Neuronal stem cell (in vitro differentiated cells): Measurements from ENCODE around the gene EMC9.

ENCODE experiments used
- DNase-seq: peaks from one replicate; pipeline ENCODE4 v3.0.0-alpha.2; 2013; ENCODE audit warnings: low spot score
- H2AFZ ChIP-seq: one replicate; pipeline ENCODE4 v1.6.1; 2013; ENCODE audit warnings: mild to moderate bottlenecking, low read length, inconsistent platforms
- H2AK5ac ChIP-seq: 2 replicates; pipeline ENCODE4 v1.6.1; 2013; ENCODE audit warnings: low read depth, mild to moderate bottlenecking, inconsistent platforms, low read length, moderate library complexity, mixed read lengths
- H2BK120ac ChIP-seq: 2 replicates; pipeline ENCODE4 v1.6.1; 2013; ENCODE audit warnings: low read depth, mild to moderate bottlenecking, inconsistent platforms, low read length, moderate library complexity, mixed read lengths
- H2BK12ac ChIP-seq: one replicate; pipeline ENCODE4 v1.6.1; 2013; ENCODE audit warnings: low read length, inconsistent platforms
- H2BK15ac ChIP-seq: 2 replicates; pipeline ENCODE4 v1.6.1; 2013; ENCODE audit warnings: mild to moderate bottlenecking, low read length, inconsistent platforms, mixed read lengths
- H2BK5ac ChIP-seq: one replicate; pipeline ENCODE4 v1.6.1; 2013; ENCODE audit warnings: inconsistent platforms, mild to moderate bottlenecking, low read length, moderate library complexity
- H3K14ac ChIP-seq: one replicate; pipeline ENCODE4 v1.6.1; 2013; ENCODE audit warnings: low read length, inconsistent platforms
- H3K18ac ChIP-seq: 2 replicates; pipeline ENCODE4 v1.6.1; 2013; ENCODE audit warnings: low read length, inconsistent platforms
- H3K23ac ChIP-seq: 2 replicates; pipeline ENCODE4 v1.6.1; 2013; ENCODE audit warnings: low read depth, mild to moderate bottlenecking, mixed read lengths, low read length, inconsistent platforms; ENCODE audit not compliant: poor library complexity
- H3K27ac ChIP-seq: replicated peaks from 3 replicates; pipeline ENCODE4 v1.5.1; 2013; ENCODE audit warnings: low read length, inconsistent platforms
- H3K27me3 ChIP-seq, 3 experiments: 2 replicates each; pipeline ENCODE4 v1.6.1; 2013; ENCODE audit warnings: low read length in 3 of 3, mild to moderate bottlenecking in 2 of 3, inconsistent platforms in 1 of 3, low read depth in 1 of 3, mixed read lengths in 1 of 3, moderate library complexity in 1 of 3; ENCODE audit not compliant: control insufficient read depth in 3 of 3, insufficient read depth in 3 of 3
- H3K36me3 ChIP-seq, 2 donors: replicated peaks in 1 of 2; 2 replicates each; pipeline ENCODE4 v1.6.1; 2013; ENCODE audit warnings: low read length in 2 of 2; ENCODE audit not compliant: control insufficient read depth in 2 of 2, insufficient read depth in 2 of 2
- H3K4ac ChIP-seq: 2 replicates; pipeline ENCODE4 v1.6.1; 2013; ENCODE audit warnings: inconsistent platforms, mild to moderate bottlenecking, low read length, moderate library complexity
- H3K4me1 ChIP-seq, 2 donors: 1 replicate in 1 of 2; 2 replicates in 1 of 2; pipeline ENCODE4 v1.6.1; 2013; ENCODE audit warnings: low read length in 2 of 2, low read depth in 1 of 2; ENCODE audit not compliant: control insufficient read depth in 2 of 2, insufficient read depth in 1 of 2
- H3K4me2 ChIP-seq: one replicate; pipeline ENCODE4 v1.6.1; 2013; ENCODE audit warnings: mild to moderate bottlenecking, low read length, inconsistent platforms; ENCODE audit not compliant: insufficient read depth, poor library complexity, severe bottlenecking
- H3K4me3 ChIP-seq, 2 donors: 2 replicates each; pipeline ENCODE4 v1.5.1; 2013; ENCODE audit warnings: low read length in 2 of 2, mild to moderate bottlenecking in 2 of 2, inconsistent platforms in 1 of 2, moderate library complexity in 1 of 2
- H3K79me1 ChIP-seq: one replicate; pipeline ENCODE4 v1.6.1; 2013; ENCODE audit warnings: low read depth, mild to moderate bottlenecking, inconsistent platforms, low read length, moderate library complexity
- H3K9ac ChIP-seq: one replicate; pipeline ENCODE4 v1.6.1; 2013; ENCODE audit warnings: mild to moderate bottlenecking, low read depth, low read length, inconsistent platforms; ENCODE audit not compliant: poor library complexity
- H3K9me3 ChIP-seq, 2 donors: replicated peaks in 1 of 2; 2 replicates each; pipeline versions ENCODE3 to v1.6.1; 2013; ENCODE audit warnings: low read length in 2 of 2, mild to moderate bottlenecking in 2 of 2, inconsistent platforms in 1 of 2, low read depth in 1 of 2, mixed read lengths in 1 of 2, moderate library complexity in 1 of 2; ENCODE audit not compliant: control insufficient read depth in 2 of 2, insufficient read depth in 1 of 2
- H4K8ac ChIP-seq: one replicate; pipeline ENCODE4 v1.6.1; 2013; ENCODE audit warnings: low read depth, mild to moderate bottlenecking, inconsistent platforms, low read length, moderate library complexity
- H4K91ac ChIP-seq: one replicate; pipeline ENCODE4 v1.6.1; 2013; ENCODE audit warnings: low read length, low read depth, mild to moderate bottlenecking, inconsistent platforms; ENCODE audit not compliant: poor library complexity
- WGBS, 2 donors: extraction: QIAGEN DNeasy Blood & Tissue Kit; methylation state at CpG; one replicate each; pipeline ENCODE4 v1.1.7; 2013; ENCODE audit warnings: missing lambda C conversion rate in 2 of 2, mixed read lengths in 1 of 2; ENCODE audit not compliant: insufficient read length in 2 of 2, insufficient replicate concordance in 1 of 2; ENCODE audit errors: extremely low coverage in 2 of 2; 5-methylcytosine and 5-hydroxymethylcytosine counted together

The EMC9 gene

DNA sequence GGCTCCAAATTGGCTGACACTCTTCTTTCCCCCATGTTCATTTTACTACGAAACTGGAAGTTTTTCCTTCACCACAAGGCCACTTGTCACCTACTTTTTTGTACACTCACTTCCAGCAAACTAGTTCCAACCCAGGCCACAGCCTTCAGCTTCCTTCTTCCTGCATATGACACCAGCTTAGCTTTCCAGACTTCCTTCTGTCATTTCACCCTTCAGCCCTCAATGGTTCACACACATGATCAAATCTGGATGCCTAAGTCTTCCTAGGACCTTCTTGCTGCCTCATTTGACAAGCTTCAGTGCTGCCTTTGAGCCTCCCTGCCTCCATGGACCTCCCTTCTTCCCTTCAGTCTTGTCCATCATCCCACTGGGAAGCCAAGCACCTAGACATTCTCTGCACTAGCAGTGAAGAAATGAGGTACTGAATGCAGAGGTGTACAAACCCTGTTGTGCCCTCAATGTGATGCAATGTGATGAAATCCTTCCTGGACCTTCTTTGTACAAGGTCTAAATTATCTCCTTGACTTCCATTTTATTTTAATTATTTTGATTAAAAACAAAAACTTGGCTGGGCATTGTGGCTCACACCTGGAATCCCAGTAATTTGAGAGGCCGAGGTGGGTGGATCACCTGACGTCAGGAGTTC is 26.2 kb upstream of the EMC9 start:
- Histone ChIP-seq H3K27me3 (no peaks in the 10 kb centered on the region), H3K14ac (no peak overlapping the region), H3K79me1 (peaks cover 5% of the 10 kb centered on the region), H3K18ac (no peak overlapping the region), H4K8ac (no peak overlapping the region), H2BK15ac (no peak overlapping the region), H3K4me2 (no peak overlapping the region), H3K9ac (no peak overlapping the region), H3K9me3 (no peaks in the 10 kb centered on the region), H2BK120ac (no peak overlapping the region), H2BK12ac (no peak overlapping the region), H3K36me3 (peaks cover 18 to 42% of the 10 kb centered on the region in 2 donors), H3K4me1 (peaks cover 0 to 5% of the 10 kb centered on the region in 2 donors), H3K27ac (no peak overlapping the region), H3K4ac (no peak overlapping the region), H3K4me3 (no peak overlapping the region), H4K91ac (no peak overlapping the region), H2BK5ac (no peak overlapping the region), H2AFZ (no peak overlapping the region), H2AK5ac (no peak overlapping the region), H3K23ac (no peak overlapping the region)
- no peak for DNase-seq
- WGBS, 2 donors: no CpG with 5 or more reads among the region's 3 CpGs

- no peak overlapping the region for H4K91ac ChIP-seq
- no peak overlapping the region for H2BK15ac ChIP-seq
- H3K9ac ChIP-seq: no peak overlapping the region
- H3K27me3 ChIP-seq: no peaks in the 10 kb centered on the region
- H3K23ac ChIP-seq: no peak overlapping the region
- H3K14ac ChIP-seq: no peak overlapping the region
- H3K4me2 ChIP-seq: no peak overlapping the region
- no peak overlapping the region for H2AK5ac ChIP-seq
- H3K79me1 ChIP-seq: no peaks in the 10 kb centered on the region
- H3K36me3 ChIP-seq: peaks cover 21 to 44% of the 10 kb centered on the region in 2 donors
- H3K27ac ChIP-seq: no peak overlapping the region
- H3K9me3 ChIP-seq: no peaks in the 10 kb centered on the region
- no peak overlapping the region for H3K4ac ChIP-seq
- WGBS, 2 donors: no CpG with 5 or more reads among the region's 5 CpGs
- H3K4me1 ChIP-seq: peaks cover 6 to 12% of the 10 kb centered on the region in 2 donors
- H3K18ac ChIP-seq: no peak overlapping the region
- H2BK120ac ChIP-seq: no peak overlapping the region
- no peak overlapping the region for H4K8ac ChIP-seq
- H2BK5ac ChIP-seq: no peak overlapping the region
- no peak overlapping the region for H3K4me3 ChIP-seq
- no peak for DNase-seq
- H2BK12ac ChIP-seq: no peak overlapping the region
- H2AFZ ChIP-seq: no peak overlapping the region
Measured at GRCh38 chr14:24165785-24166184, 24.4 kb upstream of the EMC9 start.

- Histone ChIP-seq H4K8ac (no peak overlapping the region), H2BK120ac (no peak overlapping the region), H3K27me3 (no peaks in the 10 kb centered on the region), H3K4me2 (no peak overlapping the region), H3K14ac (no peak overlapping the region), H3K4me3 (no peak overlapping the region), H2BK12ac (no peak overlapping the region), H3K18ac (no peak overlapping the region), H4K91ac (no peak overlapping the region), H3K9me3 (no peaks in the 10 kb centered on the region), H3K27ac (no peak overlapping the region), H2BK5ac (no peak overlapping the region), H3K36me3 (peaks cover 28 to 56% of the 10 kb centered on the region in 2 donors), H3K23ac (no peak overlapping the region), H3K79me1 (no peaks in the 10 kb centered on the region), H2BK15ac (no peak overlapping the region), H3K9ac (no peak overlapping the region), H3K4ac (no peak overlapping the region), H2AFZ (no peak overlapping the region), H3K4me1 (peaks cover 7 to 13% of the 10 kb centered on the region in 2 donors), H2AK5ac (no peak overlapping the region)
- DNase-seq: no peak
- no CpG with 5 or more reads among the region's 14 CpGs for WGBS, 2 donors
Measured at GRCh38 chr14:24164518-24164991, 23.2 kb upstream of the EMC9 start.

DNA sequence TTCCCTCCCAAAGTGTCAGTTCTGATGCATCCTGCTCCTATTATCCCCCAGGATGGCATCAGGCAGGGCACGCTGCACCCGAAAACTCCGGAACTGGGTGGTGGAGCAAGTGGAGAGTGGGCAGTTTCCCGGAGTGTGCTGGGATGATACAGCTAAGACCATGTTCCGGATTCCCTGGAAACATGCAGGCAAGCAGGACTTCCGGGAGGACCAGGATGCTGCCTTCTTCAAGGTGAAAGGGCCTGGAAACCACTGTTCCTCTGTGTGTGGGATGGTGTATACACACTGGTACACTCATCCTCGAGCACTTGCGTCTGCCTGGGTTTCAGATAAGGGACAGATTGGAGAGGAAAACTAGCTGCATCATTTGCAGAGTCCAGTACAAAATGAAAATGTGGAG is 20.7 kb upstream of the EMC9 start:
- no peak overlapping the region for H2BK120ac ChIP-seq
- H3K18ac ChIP-seq: peak overlapping the region; percentile 69
- peak overlapping the region; percentile 17 for H3K14ac ChIP-seq
- no peak overlapping the region for H3K4ac ChIP-seq
- H2BK5ac ChIP-seq: no peak overlapping the region
- no peak overlapping the region for H3K9ac ChIP-seq
- H4K91ac ChIP-seq: no peak overlapping the region
- H3K4me3 ChIP-seq: peak overlapping the region in 1 of 2 donors; percentile 50
- H3K27ac ChIP-seq: no peak overlapping the region
- H3K36me3 ChIP-seq: peaks cover 37 to 71% of the 10 kb centered on the region in 2 donors
- H3K4me1 ChIP-seq: peaks cover 7 to 13% of the 10 kb centered on the region in 2 donors
- no peak overlapping the region for H3K23ac ChIP-seq
- H2BK12ac ChIP-seq: no peak overlapping the region
- no peak overlapping the region for H2BK15ac ChIP-seq
- H4K8ac ChIP-seq: no peak overlapping the region
- DNase-seq: no peak
- no peaks in the 10 kb centered on the region for H3K9me3 ChIP-seq
- peak overlapping the region; percentile 82 for H2AK5ac ChIP-seq
- no peaks in the 10 kb centered on the region for H3K79me1 ChIP-seq
- no peak overlapping the region for H2AFZ ChIP-seq
- WGBS, 2 donors: no CpG with 5 or more reads among the region's 8 CpGs
- H3K27me3 ChIP-seq: no peaks in the 10 kb centered on the region
- no peak overlapping the region for H3K4me2 ChIP-seq
